ENCODE measurements around the gene ZFYVE21. TPM values are rescaled to one million over a fixed set of nuclear protein-coding genes. Genes with fewer than 3 reads are reported as not detected.

Gene ZFYVE21
- total and polyA plus RNA-seq, 2 donors (not counting 1 experiment from before 2014, with no cell fraction given) = 84.9 to 94.5 TPM

DNA sequence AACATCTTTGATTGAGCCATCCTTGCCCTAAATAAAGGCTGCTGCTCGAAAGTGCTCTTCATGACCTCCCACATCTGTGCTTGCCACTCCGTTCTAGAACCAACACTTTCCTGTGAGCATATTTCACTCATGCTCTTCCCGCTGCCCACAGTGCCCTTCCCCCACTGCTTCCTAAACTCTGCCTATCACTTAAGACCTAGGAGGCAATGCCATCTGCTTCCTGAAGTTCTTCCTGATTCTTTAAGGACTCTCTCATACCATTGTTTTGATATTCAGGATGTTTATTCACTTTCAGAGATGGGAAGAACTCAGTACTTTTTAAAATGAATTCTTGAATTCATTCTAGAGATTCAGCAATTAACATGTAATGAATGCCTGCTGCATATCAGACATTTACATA, 49.9 kb downstream of the ZFYVE21 start:
- Histone ChIP-seq H3K4me3 (replicated peaks in 1 of 4; ENCODE audit: control extremely low read depth in 1 of 4, insufficient read depth in 1 of 4, low read depth in 3 of 4, low read length in 4 of 4) (no peak overlapping the region), H3K9ac (ENCODE audit: insufficient read depth, low read length) (no peak overlapping the region), H3K27me3 (ENCODE audit: control insufficient read depth, insufficient read depth, low read length) (no peaks in the 10 kb centered on the region), H2AFZ (ENCODE audit: low read length) (no peak overlapping the region), H3K4me1 (ENCODE audit: control insufficient read depth, extremely low read depth, insufficient read depth, low read length) (no peaks in the 10 kb centered on the region), H3K79me2 (ENCODE audit: control insufficient read depth, insufficient read depth, low read length) (no peaks in the 10 kb centered on the region), H3K9me3 (ENCODE audit: control insufficient read depth, insufficient read depth, low read depth, low read length) (no peaks in the 10 kb centered on the region), H4K20me1 (ENCODE audit: control insufficient read depth, extremely low read depth, insufficient read depth, low read length) (no peaks in the 10 kb centered on the region), H3K4me2 (ENCODE audit: extremely low read depth, insufficient read depth, low read length) (no peak overlapping the region), H3K36me3 (ENCODE audit: control insufficient read depth, insufficient read depth, low read length) (no peaks in the 10 kb centered on the region), H3K27ac (ENCODE audit: insufficient read depth, low read length) (no peak overlapping the region)
- TF ChIP-seq EZH2 (IDR thresholded peaks at IDR 0.05; ENCODE audit: low read length, missing control alignments) = no peak
- TF ChIP-seq, protein P1, sequence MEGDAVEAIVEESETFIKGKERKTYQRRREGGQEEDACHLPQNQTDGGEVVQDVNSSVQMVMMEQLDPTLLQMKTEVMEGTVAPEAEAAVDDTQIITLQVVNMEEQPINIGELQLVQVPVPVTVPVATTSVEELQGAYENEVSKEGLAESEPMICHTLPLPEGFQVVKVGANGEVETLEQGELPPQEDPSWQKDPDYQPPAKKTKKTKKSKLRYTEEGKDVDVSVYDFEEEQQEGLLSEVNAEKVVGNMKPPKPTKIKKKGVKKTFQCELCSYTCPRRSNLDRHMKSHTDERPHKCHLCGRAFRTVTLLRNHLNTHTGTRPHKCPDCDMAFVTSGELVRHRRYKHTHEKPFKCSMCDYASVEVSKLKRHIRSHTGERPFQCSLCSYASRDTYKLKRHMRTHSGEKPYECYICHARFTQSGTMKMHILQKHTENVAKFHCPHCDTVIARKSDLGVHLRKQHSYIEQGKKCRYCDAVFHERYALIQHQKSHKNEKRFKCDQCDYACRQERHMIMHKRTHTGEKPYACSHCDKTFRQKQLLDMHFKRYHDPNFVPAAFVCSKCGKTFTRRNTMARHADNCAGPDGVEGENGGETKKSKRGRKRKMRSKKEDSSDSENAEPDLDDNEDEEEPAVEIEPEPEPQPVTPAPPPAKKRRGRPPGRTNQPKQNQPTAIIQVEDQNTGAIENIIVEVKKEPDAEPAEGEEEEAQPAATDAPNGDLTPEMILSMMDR (conservative IDR thresholded peaks at IDR 0.05 in 1 of 2, IDR thresholded peaks at IDR 0.05 in 1 of 2; ENCODE audit: low read depth in 1 of 2, low read length in 2 of 2) = no peak
- DNase-seq (ENCODE audit: low read depth in 2 of 2) = no peak

- Histone ChIP-seq H3K27ac (ENCODE audit: insufficient read depth, low read length) (no peak overlapping the region), H3K79me2 (ENCODE audit: control insufficient read depth, insufficient read depth, low read length) (no peaks in the 10 kb centered on the region), H2AFZ (ENCODE audit: low read length) (no peak overlapping the region), H3K9me3 (ENCODE audit: control insufficient read depth, insufficient read depth, low read depth, low read length) (no peaks in the 10 kb centered on the region), H3K4me3 (replicated peaks in 1 of 4; ENCODE audit: control extremely low read depth in 1 of 4, insufficient read depth in 1 of 4, low read depth in 3 of 4, low read length in 4 of 4) (no peak overlapping the region), H3K36me3 (ENCODE audit: control insufficient read depth, insufficient read depth, low read length) (no peaks in the 10 kb centered on the region), H3K9ac (ENCODE audit: insufficient read depth, low read length) (no peak overlapping the region), H3K4me2 (ENCODE audit: extremely low read depth, insufficient read depth, low read length) (no peak overlapping the region), H3K4me1 (ENCODE audit: control insufficient read depth, extremely low read depth, insufficient read depth, low read length) (no peaks in the 10 kb centered on the region), H4K20me1 (ENCODE audit: control insufficient read depth, extremely low read depth, insufficient read depth, low read length) (no peaks in the 10 kb centered on the region), H3K27me3 (ENCODE audit: control insufficient read depth, insufficient read depth, low read length) (no peaks in the 10 kb centered on the region)
- DNase-seq (ENCODE audit: low read depth in 2 of 2) = no peak
- no peak for TF ChIP-seq EZH2 (IDR thresholded peaks at IDR 0.05; ENCODE audit: low read length, missing control alignments)
- TF ChIP-seq, protein P1 (conservative IDR thresholded peaks at IDR 0.05 in 1 of 2, IDR thresholded peaks at IDR 0.05 in 1 of 2; ENCODE audit: low read depth in 1 of 2, low read length in 2 of 2) = no peak
These were observed 51.8 kb downstream of the ZFYVE21 start for GRCh38 chr14:103767336-103767894.

DNA sequence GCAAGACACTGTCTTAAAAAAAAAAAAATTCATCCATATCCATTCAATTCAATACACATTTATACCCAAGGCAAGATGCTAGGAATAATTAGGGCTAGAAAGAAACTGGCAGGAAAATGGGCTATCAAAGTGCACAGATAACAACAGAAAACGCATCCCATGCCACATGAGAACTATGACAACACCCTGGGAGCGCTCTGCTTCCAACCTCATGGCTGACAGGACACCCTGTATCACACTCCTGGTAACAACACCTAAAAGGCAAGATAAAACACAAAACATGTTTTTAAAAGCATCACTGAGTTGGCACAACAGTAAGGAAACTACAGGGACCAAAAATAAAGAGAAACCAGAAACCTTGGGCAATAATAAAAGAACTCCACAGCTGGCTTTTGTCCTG, 54.9 kb downstream of the ZFYVE21 start:
- H4K20me1 ChIP-seq (ENCODE audit: control insufficient read depth, extremely low read depth, insufficient read depth, low read length) = no peaks in the 10 kb centered on the region
- no peak for DNase-seq (ENCODE audit: low read depth in 2 of 2)
- TF ChIP-seq EZH2 (IDR thresholded peaks at IDR 0.05; ENCODE audit: low read length, missing control alignments) = no peak
- TF ChIP-seq, protein P1 (conservative IDR thresholded peaks at IDR 0.05 in 1 of 2, IDR thresholded peaks at IDR 0.05 in 1 of 2; ENCODE audit: low read depth in 1 of 2, low read length in 2 of 2) = no peak
- H3K4me2 ChIP-seq (ENCODE audit: extremely low read depth, insufficient read depth, low read length) = no peak overlapping the region
- H3K27ac ChIP-seq (ENCODE audit: insufficient read depth, low read length) = no peak overlapping the region
- no peak overlapping the region for H3K9ac ChIP-seq (ENCODE audit: insufficient read depth, low read length)
- no peaks in the 10 kb centered on the region for H3K9me3 ChIP-seq (ENCODE audit: control insufficient read depth, insufficient read depth, low read depth, low read length)
- no peaks in the 10 kb centered on the region for H3K4me1 ChIP-seq (ENCODE audit: control insufficient read depth, extremely low read depth, insufficient read depth, low read length)
- H2AFZ ChIP-seq (ENCODE audit: low read length) = no peak overlapping the region
- no peak overlapping the region for H3K4me3 ChIP-seq (replicated peaks in 1 of 4; ENCODE audit: control extremely low read depth in 1 of 4, insufficient read depth in 1 of 4, low read depth in 3 of 4, low read length in 4 of 4)
- no peaks in the 10 kb centered on the region for H3K36me3 ChIP-seq (ENCODE audit: control insufficient read depth, insufficient read depth, low read length)
- no peaks in the 10 kb centered on the region for H3K27me3 ChIP-seq (ENCODE audit: control insufficient read depth, insufficient read depth, low read length)
- no peaks in the 10 kb centered on the region for H3K79me2 ChIP-seq (ENCODE audit: control insufficient read depth, insufficient read depth, low read length)

Data from fibroblast of lung (primary cell).